NCI-H748 (cell line): ENCODE results near the gene ANXA2R.
"Not testable (repeated sequence)": the region's sequence is repeated elsewhere in the genome, so short reads cannot be mapped to it uniquely, and the experiment has no call there.

Source experiments
- DNase-seq: peaks from one replicate; lab custom pipeline; 2025; ENCODE audit not compliant: unreplicated experiment; lab: John Stamatoyannopoulos, UW

Gene ANXA2R

GRCh38 chr5:43040287-43041098 is at the start of gene ANXA2R:
Gene ANXA2R (minus strand): TSS chr5:43040319. CDS start chr5:43040046, 273 bp downstream.
- peak; percentile 100 for DNase-seq

GRCh38 chr5:43086118-43086908 is 46.2 kb upstream of the ANXA2R start:
- DNase-seq = not testable (repeated sequence)

GRCh38 chr5:43085453-43085852 is 45.3 kb upstream of the ANXA2R start:
- no peak for DNase-seq

- not testable (repeated sequence) for DNase-seq
Observed at GRCh38 chr5:43084468-43084867, 44.3 kb upstream of the ANXA2R start.

GRCh38 chr5:43081345-43081744 is 41.2 kb upstream of the ANXA2R start:
- not testable (repeated sequence) for DNase-seq

GRCh38 chr5:43078956-43079355 is 38.8 kb upstream of the ANXA2R start:
- DNase-seq = no peak

- DNase-seq = not testable (repeated sequence)
Observed at GRCh38 chr5:43077446-43078191, 37.5 kb upstream of the ANXA2R start.

GRCh38 chr5:43075319-43076293 is 35.5 kb upstream of the ANXA2R start:
- DNase-seq = no peak

GRCh38 chr5:43074987-43075318 is 34.8 kb upstream of the ANXA2R start:
- no peak for DNase-seq

- DNase-seq = peak; percentile 86
Observed at GRCh38 chr5:43073597-43074546, 33.8 kb upstream of the ANXA2R start.

- DNase-seq = not testable (repeated sequence)
Observed at GRCh38 chr5:43069401-43069720, 29.2 kb upstream of the ANXA2R start.

GRCh38 chr5:43068037-43068436 is 27.9 kb upstream of the ANXA2R start:
- DNase-seq = no peak

GRCh38 chr5:43066799-43067741 is 27.0 kb upstream of the ANXA2R start:
- peak; percentile 98 for DNase-seq

- peak; percentile 96 for DNase-seq
Observed at GRCh38 chr5:43065948-43066798, 26.1 kb upstream of the ANXA2R start.

- peak; percentile 70 for DNase-seq
Observed at GRCh38 chr5:43065387-43065947, 25.3 kb upstream of the ANXA2R start.

GRCh38 chr5:43063721-43064171 is 23.6 kb upstream of the ANXA2R start:
- DNase-seq = no peak
